ENCODE results near the gene CAVIN4.

Gene CAVIN4

GRCh38 chr9:100590481-100590880 lies 12.6 kb downstream of the CAVIN4 start:
- DNase-seq (ENCODE audit: low read depth in 2 of 2) = no peak

- DNase-seq (ENCODE audit: low read depth in 2 of 2) = no peak
Measured at GRCh38 chr9:100591139-100591538, 13.3 kb downstream of the CAVIN4 start.

GRCh38 chr9:100591639-100592412 lies 13.9 kb downstream of the CAVIN4 start:
- DNase-seq (ENCODE audit: low read depth in 2 of 2) = no peak

GRCh38 chr9:100595391-100596199 lies 17.7 kb downstream of the CAVIN4 start:
- no peak for DNase-seq (ENCODE audit: low read depth in 2 of 2)

GRCh38 chr9:100597236-100597635 lies 19.4 kb downstream of the CAVIN4 start:
- DNase-seq (ENCODE audit: low read depth in 2 of 2) = no peak

GRCh38 chr9:100598641-100599145 lies 20.8 kb downstream of the CAVIN4 start:
- peak; percentile 68 to 73 for DNase-seq (ENCODE audit: low read depth in 2 of 2)

GRCh38 chr9:100600521-100601079 lies 22.7 kb downstream of the CAVIN4 start:
- no peak for DNase-seq (ENCODE audit: low read depth in 2 of 2)

GRCh38 chr9:100601216-100601615 lies 23.3 kb downstream of the CAVIN4 start:
- DNase-seq (ENCODE audit: low read depth in 2 of 2) = no peak

GRCh38 chr9:100602342-100602801 lies 24.5 kb downstream of the CAVIN4 start:
- no peak for DNase-seq (ENCODE audit: low read depth in 2 of 2)

- no peak for DNase-seq (ENCODE audit: low read depth in 2 of 2)
Measured at GRCh38 chr9:100605405-100605804, 27.5 kb downstream of the CAVIN4 start.

- DNase-seq (ENCODE audit: low read depth in 2 of 2) = no peak
Measured at GRCh38 chr9:100619194-100619593, 41.3 kb downstream of the CAVIN4 start.

- DNase-seq (ENCODE audit: low read depth in 2 of 2) = no peak
Measured at GRCh38 chr9:100619665-100620064, 41.8 kb downstream of the CAVIN4 start.

- no peak for DNase-seq (ENCODE audit: low read depth in 2 of 2)
Measured at GRCh38 chr9:100623969-100624368, 46.1 kb downstream of the CAVIN4 start.

GRCh38 chr9:100626949-100627348 lies 49.1 kb downstream of the CAVIN4 start:
- DNase-seq (ENCODE audit: low read depth in 2 of 2) = no peak

GRCh38 chr9:100637787-100638186 lies 59.9 kb downstream of the CAVIN4 start:
- DNase-seq (ENCODE audit: low read depth in 2 of 2) = no peak

Measured in stimulated activated CD8-positive, alpha-beta memory T cell treated with anti-CD3 and anti-CD28 coated beads, Interleukin-2, amount 100 ng/mL, for 48 hours (primary cell).